T-helper 22 cell (primary cell): ENCODE measurements around the gene PMPCA.
"Not testable (repeated sequence)": the region's sequence is repeated elsewhere in the genome, so short reads cannot be mapped to it uniquely, and the experiment has no call there.

Experiments
- DNase-seq: peaks from one replicate; pipeline ENCODE4 v3.0.0-alpha.2; 2020; ENCODE audit warnings: low read depth

PMPCA gene

GRCh38 chr9:136412962-136413361 lies 2.5 kb downstream of the PMPCA start:
- DNase-seq, result no peak

- DNase-seq, result no peak
Measured at GRCh38 chr9:136416427-136416826, 6.0 kb downstream of the PMPCA start.

GRCh38 chr9:136416914-136417313 lies 6.5 kb downstream of the PMPCA start:
- DNase-seq, result no peak

GRCh38 chr9:136418182-136419091 lies 8.0 kb downstream of the PMPCA start:
- DNase-seq, result no peak

- DNase-seq, result no peak
Measured at GRCh38 chr9:136419092-136419420, 8.6 kb downstream of the PMPCA start.

- no peak for DNase-seq
Measured at GRCh38 chr9:136421791-136422190, 11.3 kb downstream of the PMPCA start.

- no peak for DNase-seq
Measured at GRCh38 chr9:136422876-136423275, 12.4 kb downstream of the PMPCA start.

GRCh38 chr9:136423432-136424146 lies 13.1 kb downstream of the PMPCA start:
- DNase-seq, result no peak

GRCh38 chr9:136424750-136425362 lies 14.4 kb downstream of the PMPCA start:
- no peak for DNase-seq

- not testable (repeated sequence) for DNase-seq
Measured at GRCh38 chr9:136425367-136425766, 14.9 kb downstream of the PMPCA start.

- no peak for DNase-seq
Measured at GRCh38 chr9:136426787-136427186, 16.3 kb downstream of the PMPCA start.

GRCh38 chr9:136429075-136429628 lies 18.7 kb downstream of the PMPCA start:
- DNase-seq, result no peak

GRCh38 chr9:136429683-136430491 lies 19.4 kb downstream of the PMPCA start:
- DNase-seq, result no peak

- no peak for DNase-seq
Measured at GRCh38 chr9:136430588-136431234, 20.3 kb downstream of the PMPCA start.

- no peak for DNase-seq
Measured at GRCh38 chr9:136431782-136432350, 21.4 kb downstream of the PMPCA start.

GRCh38 chr9:136432591-136432990 lies 22.1 kb downstream of the PMPCA start:
- no peak for DNase-seq

GRCh38 chr9:136433043-136433715 lies 22.7 kb downstream of the PMPCA start:
- no peak for DNase-seq

- DNase-seq, result no peak
Measured at GRCh38 chr9:136433849-136434579, 23.6 kb downstream of the PMPCA start.

- DNase-seq, result no peak
Measured at GRCh38 chr9:136434580-136435169, 24.2 kb downstream of the PMPCA start.
